RWPE1 (cell line): ENCODE measurements around the gene RALGAPB.
"Not testable (repeated sequence)": the region's sequence is repeated elsewhere in the genome, so short reads cannot be mapped to it uniquely, and the experiment has no call there.

ENCODE experiments used
- CTCF ChIA-PET: fragments of 350-600 bp; sonication (Branson Sonifier 250); formaldehyde crosslinking; extraction: SDS; loops from one replicate; lab custom pipeline; 2021; lab: Yijun Ruan, JAX
- POLR2A ChIA-PET: fragments of 400-600 bp; formaldehyde crosslinking; extraction: SDS; loops from one replicate; lab custom pipeline; 2020; ENCODE audit warnings: antibody characterized with exemption; ENCODE audit not compliant: low non-redundant PET; lab: Yijun Ruan, JAX
- DNase-seq: peaks from one replicate; pipeline ENCODE4 v3.0.0; 2012; ENCODE audit warnings: low spot score
- H3K27ac ChIP-seq: fragments of 450-650 bp; 2 replicates; pipeline ENCODE4 v1.5.1; 2017
- CTCF ChIP-seq: fragments of 450-650 bp; conservative IDR thresholded peaks from 2 replicates; pipeline ENCODE4 v1.5.1; 2017; ENCODE audit warnings: low read depth, mild to moderate bottlenecking

The RALGAPB gene

DNA sequence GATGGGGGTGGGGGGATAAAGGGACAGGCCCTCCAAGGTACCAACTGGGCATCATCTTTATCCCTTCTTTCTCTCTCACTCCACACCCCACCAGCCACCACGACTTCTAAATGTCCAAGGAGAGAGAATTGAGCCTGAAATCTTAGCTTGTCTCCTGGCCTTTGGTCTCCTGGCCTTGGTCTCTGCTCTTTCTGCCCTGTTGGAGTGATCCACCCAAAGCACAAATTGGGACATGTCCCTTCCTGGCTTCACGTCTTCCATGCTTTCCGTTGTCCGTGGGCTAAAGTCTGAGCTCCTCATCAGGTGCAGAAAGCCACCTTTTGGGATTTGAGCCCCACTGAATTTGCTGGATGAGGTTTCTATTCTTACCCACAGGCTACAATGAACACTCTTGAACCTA lies 116.7 kb downstream of the RALGAPB start:
- DNase-seq = no peak
- TF ChIP-seq CTCF = no peak
- CTCF ChIA-PET = interaction anchor here (0.6 kb wide), 1 partner anchor 22 kb away, joined by 4 read pairs; no protein-coding TSS in a partner anchor
- POLR2A ChIA-PET = no interaction called here
- no peak overlapping the region for H3K27ac ChIP-seq

DNA sequence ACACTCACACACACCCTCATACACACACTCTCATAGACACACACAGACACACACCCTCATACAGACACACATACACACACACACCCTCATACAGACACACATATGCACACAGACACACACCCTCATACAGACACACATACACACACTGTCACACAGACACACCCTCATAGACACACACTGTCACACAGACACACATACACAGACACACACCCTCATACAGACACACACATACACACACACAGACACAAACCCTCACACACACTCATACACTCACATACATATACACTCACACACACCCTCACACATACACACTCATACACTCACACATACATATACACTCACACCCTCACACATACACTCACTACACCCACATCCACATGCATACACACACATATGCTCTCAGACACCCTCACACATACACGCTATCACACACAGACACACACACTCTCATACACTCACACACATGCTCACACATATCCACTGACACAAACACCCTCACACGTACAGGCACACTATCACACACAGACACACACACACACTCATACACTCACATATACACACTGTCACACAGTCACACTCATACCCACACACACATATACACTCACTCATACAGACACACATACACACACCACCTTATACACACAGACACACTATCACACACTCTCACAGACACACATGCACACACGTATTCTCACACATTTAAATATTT lies 117.5 kb downstream of the RALGAPB start:
- ChIA-PET CTCF (no interaction called here), POLR2A (no interaction called here)
- TF ChIP-seq CTCF = no peak
- H3K27ac ChIP-seq = no peak overlapping the region
- DNase-seq = no peak

DNA sequence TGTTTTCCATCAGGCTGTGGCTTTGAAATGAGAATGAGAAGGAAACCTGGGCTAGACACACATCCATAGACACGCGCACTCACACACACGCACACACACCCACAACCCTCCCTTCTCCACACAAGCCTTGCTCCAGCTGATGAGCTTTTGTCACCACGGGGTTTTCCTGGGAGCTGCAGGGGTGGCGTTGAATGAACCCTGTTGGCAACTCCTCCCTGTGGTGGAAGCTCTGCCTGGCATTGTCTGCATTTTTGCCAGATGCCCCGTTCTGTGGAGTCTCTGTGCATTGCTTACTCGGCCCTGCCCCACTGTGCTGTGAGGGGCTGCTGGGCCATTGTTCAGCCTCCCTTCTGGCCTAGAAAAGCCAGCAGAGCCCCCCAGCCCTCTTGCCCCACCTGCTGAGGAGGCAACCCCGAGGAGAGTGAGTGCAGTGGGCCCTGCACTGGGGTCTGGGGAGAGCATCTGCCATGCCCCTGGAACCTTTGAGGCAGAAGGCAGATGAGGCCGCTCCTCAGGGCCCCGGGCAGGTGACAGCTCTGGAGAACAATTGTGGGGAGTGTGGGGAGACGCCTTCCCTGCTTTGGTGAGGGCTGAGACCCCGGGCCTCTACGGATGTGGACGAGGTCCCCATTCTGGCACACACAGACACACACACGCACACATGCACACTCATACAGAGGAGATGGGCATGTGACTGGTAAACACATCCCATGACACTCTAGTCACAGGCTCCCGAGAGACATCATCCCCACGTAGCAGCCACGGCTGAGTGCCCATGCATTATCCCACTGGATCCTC lies 118.2 kb downstream of the RALGAPB start:
- H3K27ac ChIP-seq = no peak overlapping the region
- CTCF ChIA-PET = no interaction called here
- POLR2A ChIA-PET = no interaction called here
- no peak for DNase-seq
- TF ChIP-seq CTCF = no peak

DNA sequence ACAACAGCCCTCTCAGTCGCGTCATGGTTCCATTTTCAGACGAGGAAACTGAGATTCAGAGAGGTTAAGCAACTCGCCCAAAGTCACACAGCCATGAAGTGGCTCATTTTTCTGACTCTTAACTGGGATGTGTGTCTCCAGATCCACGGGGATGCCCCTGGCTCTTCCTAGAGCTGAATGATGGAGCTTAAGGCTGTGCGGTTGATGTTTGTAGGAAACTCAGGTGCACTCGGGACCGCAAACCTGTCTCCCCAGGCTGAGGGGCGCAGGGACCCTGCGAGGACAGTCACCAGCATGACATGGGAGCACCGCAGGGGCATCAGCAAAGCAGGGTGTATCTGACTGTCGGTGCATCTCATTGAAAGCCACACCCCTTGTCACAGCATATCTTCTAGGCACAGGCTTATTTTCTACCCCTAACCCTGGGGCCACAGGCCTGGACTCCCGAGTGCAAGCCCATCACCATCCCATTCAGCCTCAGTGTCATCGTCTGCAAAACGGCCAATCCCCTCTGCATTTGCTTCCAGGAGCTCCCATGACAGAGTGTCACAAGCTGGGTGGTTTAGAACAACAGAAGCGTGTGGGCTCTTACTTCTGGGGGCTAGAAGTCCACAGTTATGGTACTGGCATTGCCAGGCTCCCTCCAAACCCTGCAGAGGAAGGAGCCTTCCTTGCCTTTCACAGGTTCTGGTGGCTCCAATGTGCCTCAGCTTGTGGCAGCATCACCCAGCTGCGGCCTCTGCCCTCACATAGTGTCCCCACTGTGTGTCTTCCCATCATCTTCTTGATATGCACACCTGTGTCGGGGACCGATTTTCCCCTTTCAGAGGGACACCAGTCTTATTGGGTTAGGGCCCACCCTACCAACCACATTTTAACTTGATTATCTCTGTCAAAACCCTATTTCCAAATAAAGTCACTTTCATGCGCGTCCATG lies 119.1 kb downstream of the RALGAPB start:
- no peak for TF ChIP-seq CTCF
- no peak for DNase-seq
- POLR2A ChIA-PET = no interaction called here
- CTCF ChIA-PET = interaction anchor here (0.6 kb wide), 1 partner anchor 37 kb away, joined by 3 read pairs; no protein-coding TSS in a partner anchor
- no peak overlapping the region for H3K27ac ChIP-seq

- H3K27ac ChIP-seq, DNase-seq, POLR2A ChIA-PET: not testable (repeated sequence)
- CTCF ChIA-PET = interaction anchor here (0.6 kb wide), 1 partner anchor 36 kb away, joined by 3 read pairs; no protein-coding TSS in a partner anchor
Measured at GRCh38 chr20:38592411-38592790, 119.8 kb downstream of the RALGAPB start.

- DNase-seq, H3K27ac ChIP-seq, CTCF ChIA-PET, POLR2A ChIA-PET: not testable (repeated sequence)
Measured at GRCh38 chr20:38594281-38594680, 121.6 kb downstream of the RALGAPB start.

- CTCF ChIA-PET, POLR2A ChIA-PET, H3K27ac ChIP-seq, DNase-seq: not testable (repeated sequence)
Measured at GRCh38 chr20:38595886-38596285, 123.2 kb downstream of the RALGAPB start.
